Measurements from ENCODE around the gene SERP2. TPM values are rescaled to one million over a fixed set of nuclear protein-coding genes. Genes with fewer than 3 reads are reported as not detected.

Gene SERP2
- total RNA-seq, 1 experiment from 2014 or later = not detected

- TF ChIP-seq CTCF (IDR thresholded peaks at IDR 0.05 in 2 of 3, conservative IDR thresholded peaks at IDR 0.05 in 1 of 3; ENCODE audit: borderline replicate concordance in 1 of 3, insufficient read depth in 1 of 3, low read depth in 2 of 3, low read length in 2 of 3) (no peak), EZH2 (IDR thresholded peaks at IDR 0.05) (no peak), TCF7L2 (IDR thresholded peaks at IDR 0.05; ENCODE audit: borderline replicate concordance, extremely low read depth, insufficient read depth, insufficient read length) (no peak), ELF1 (IDR thresholded peaks at IDR 0.05; ENCODE audit: borderline replicate concordance, low read depth) (no peak), SIN3A (IDR thresholded peaks at IDR 0.05; ENCODE audit: low read depth) (no peak), EZH2phosphoT487 (IDR thresholded peaks at IDR 0.05; ENCODE audit: borderline replicate concordance) (no peak), ZBTB33 (IDR thresholded peaks at IDR 0.05; ENCODE audit: extremely low read depth, insufficient replicate concordance, low read length) (no peak), YY1 (IDR thresholded peaks at IDR 0.05; ENCODE audit: extremely low read depth, insufficient replicate concordance, low read depth, low read length) (no peak)
Measured at GRCh38 chr13:44411841-44412240, 38.2 kb downstream of the SERP2 start (continued).

- ChIA-PET CTCF (no interaction called here), POLR2A (interaction anchor here (1.1 kb wide), 1 partner anchor 23 kb away, joined by 4 read pairs; no protein-coding TSS in a partner anchor), RAD21 (ENCODE audit: low non-redundant PET in 1 of 2, low total read pairs in 2 of 2, uncharacterized antibody in 2 of 2, unreplicated experiment in 2 of 2) (no interaction called here)
- DNase-seq (ENCODE audit: low read depth, low spot score) (no peak), ATAC-seq (no peak)
- no peak overlapping the region for H3K4me2 ChIP-seq (ENCODE audit: low read length)
- no peak overlapping the region for H3K27ac ChIP-seq (ENCODE audit: low read depth, low read length)
- no peaks in the 10 kb centered on the region for H3K9me2 ChIP-seq (ENCODE audit: insufficient read depth)
- no peak overlapping the region for H2AFZ ChIP-seq (ENCODE audit: low read depth, low read length, poor library complexity, severe bottlenecking)
- no peak overlapping the region for H3K4me3 ChIP-seq (replicated peaks in 1 of 2; ENCODE audit: low read depth in 1 of 2, low read length in 2 of 2)
- no peaks in the 10 kb centered on the region for H3K9me3 ChIP-seq (ENCODE audit: control insufficient read depth in 1 of 2, insufficient read depth in 1 of 2, low read depth in 1 of 2, low read length in 2 of 2)
- H3K79me2 ChIP-seq (ENCODE audit: insufficient read depth, low read length) = no peaks in the 10 kb centered on the region
- H4K20me1 ChIP-seq (ENCODE audit: insufficient read depth) = no peaks in the 10 kb centered on the region
- H3K9ac ChIP-seq (ENCODE audit: low read length) = no peak overlapping the region
- intact Hi-C loops (cut with micrococcal nuclease) = no loop called here
- H3K27me3 ChIP-seq (ENCODE audit: insufficient read depth, low read length) = no peaks in the 10 kb centered on the region
- H3K36me3 ChIP-seq (ENCODE audit: control insufficient read depth in 1 of 2, insufficient read depth in 2 of 2, low read length in 2 of 2) = no peaks in the 10 kb centered on the region
- BruUV-seq (replicated peaks) = no TSS peak
- H3K4me1 ChIP-seq (ENCODE audit: control insufficient read depth in 1 of 2, insufficient read depth in 2 of 2, low read length in 2 of 2) = peaks cover 6 to 9% of the 10 kb centered on the region in 2 experiments
- TF ChIP-seq EZH2phosphoT487 (IDR thresholded peaks at IDR 0.05; ENCODE audit: borderline replicate concordance) (no peak), CBX3 (IDR thresholded peaks at IDR 0.05; ENCODE audit: low read depth) (no peak), YY1 (IDR thresholded peaks at IDR 0.05; ENCODE audit: extremely low read depth, insufficient replicate concordance, low read depth, low read length) (no peak), ZBTB33 (IDR thresholded peaks at IDR 0.05; ENCODE audit: extremely low read depth, insufficient replicate concordance, low read length) (no peak), RAD21 (IDR thresholded peaks at IDR 0.05; ENCODE audit: low read depth) (no peak), FOSL1 (IDR thresholded peaks at IDR 0.05; ENCODE audit: low read depth) (no peak), CEBPB (IDR thresholded peaks at IDR 0.05; ENCODE audit: low read depth) (no peak), ELF1 (IDR thresholded peaks at IDR 0.05; ENCODE audit: borderline replicate concordance, low read depth) (no peak), SRF (IDR thresholded peaks at IDR 0.05; ENCODE audit: low read depth) (no peak), SIN3A (IDR thresholded peaks at IDR 0.05; ENCODE audit: low read depth) (no peak), EGR1 (IDR thresholded peaks at IDR 0.05; ENCODE audit: low read depth) (no peak), CTCF (IDR thresholded peaks at IDR 0.05 in 2 of 3, conservative IDR thresholded peaks at IDR 0.05 in 1 of 3; ENCODE audit: borderline replicate concordance in 1 of 3, insufficient read depth in 1 of 3, low read depth in 2 of 3, low read length in 2 of 3) (no peak)
Measured at GRCh38 chr13:44412346-44412935, 38.8 kb downstream of the SERP2 start.

All from HCT116 (cell line).